Measurements from ENCODE around the gene FAM240B.

Gene FAM240B

DNA sequence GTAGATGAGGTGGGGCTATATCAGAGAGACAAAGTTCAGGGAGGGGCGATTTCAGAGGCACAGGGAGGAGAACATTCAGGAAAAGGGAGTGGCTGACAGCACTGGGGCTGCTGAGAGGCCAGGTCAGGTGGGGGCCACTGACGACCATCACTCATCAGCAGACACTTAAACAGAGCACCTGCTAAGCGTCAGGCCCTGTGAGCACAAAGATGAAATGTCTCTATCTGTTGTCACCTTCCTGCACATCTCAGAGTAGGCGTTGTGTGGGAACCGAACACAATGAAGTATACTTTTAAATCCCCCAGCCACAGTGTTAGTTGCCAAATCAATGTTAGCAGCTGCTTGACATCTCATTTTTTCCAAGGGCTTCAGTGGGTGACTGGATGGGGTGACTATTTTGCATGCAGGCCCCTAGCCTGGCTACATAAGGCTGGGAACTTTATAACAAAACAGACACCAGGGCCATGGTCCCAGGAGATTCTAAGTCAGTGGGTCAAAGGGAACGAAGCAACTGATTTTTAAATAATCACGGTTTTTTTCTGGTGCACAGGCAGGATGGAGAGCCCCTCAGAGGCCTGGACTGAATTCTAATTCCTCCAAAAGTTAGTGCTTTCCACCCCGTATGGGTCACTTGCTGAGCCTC, 68.4 kb downstream of the FAM240B start:
- TF ChIP-seq TAF1 (IDR thresholded peaks at IDR 0.05; ENCODE audit: borderline replicate concordance, insufficient read depth, low read length) = no peak
- no peak for TF ChIP-seq SIN3A (IDR thresholded peaks at IDR 0.05; ENCODE audit: borderline replicate concordance, insufficient read depth, low read length)
- no peak for TF ChIP-seq POLR2AphosphoS5 (IDR thresholded peaks at IDR 0.05; ENCODE audit: low read depth, low read length)
- TF ChIP-seq, protein P1, sequence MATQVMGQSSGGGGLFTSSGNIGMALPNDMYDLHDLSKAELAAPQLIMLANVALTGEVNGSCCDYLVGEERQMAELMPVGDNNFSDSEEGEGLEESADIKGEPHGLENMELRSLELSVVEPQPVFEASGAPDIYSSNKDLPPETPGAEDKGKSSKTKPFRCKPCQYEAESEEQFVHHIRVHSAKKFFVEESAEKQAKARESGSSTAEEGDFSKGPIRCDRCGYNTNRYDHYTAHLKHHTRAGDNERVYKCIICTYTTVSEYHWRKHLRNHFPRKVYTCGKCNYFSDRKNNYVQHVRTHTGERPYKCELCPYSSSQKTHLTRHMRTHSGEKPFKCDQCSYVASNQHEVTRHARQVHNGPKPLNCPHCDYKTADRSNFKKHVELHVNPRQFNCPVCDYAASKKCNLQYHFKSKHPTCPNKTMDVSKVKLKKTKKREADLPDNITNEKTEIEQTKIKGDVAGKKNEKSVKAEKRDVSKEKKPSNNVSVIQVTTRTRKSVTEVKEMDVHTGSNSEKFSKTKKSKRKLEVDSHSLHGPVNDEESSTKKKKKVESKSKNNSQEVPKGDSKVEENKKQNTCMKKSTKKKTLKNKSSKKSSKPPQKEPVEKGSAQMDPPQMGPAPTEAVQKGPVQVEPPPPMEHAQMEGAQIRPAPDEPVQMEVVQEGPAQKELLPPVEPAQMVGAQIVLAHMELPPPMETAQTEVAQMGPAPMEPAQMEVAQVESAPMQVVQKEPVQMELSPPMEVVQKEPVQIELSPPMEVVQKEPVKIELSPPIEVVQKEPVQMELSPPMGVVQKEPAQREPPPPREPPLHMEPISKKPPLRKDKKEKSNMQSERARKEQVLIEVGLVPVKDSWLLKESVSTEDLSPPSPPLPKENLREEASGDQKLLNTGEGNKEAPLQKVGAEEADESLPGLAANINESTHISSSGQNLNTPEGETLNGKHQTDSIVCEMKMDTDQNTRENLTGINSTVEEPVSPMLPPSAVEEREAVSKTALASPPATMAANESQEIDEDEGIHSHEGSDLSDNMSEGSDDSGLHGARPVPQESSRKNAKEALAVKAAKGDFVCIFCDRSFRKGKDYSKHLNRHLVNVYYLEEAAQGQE (IDR thresholded peaks at IDR 0.05; ENCODE audit: insufficient read depth in 1 of 2, low read depth in 2 of 2, low read length in 2 of 2) = no peak
- TF ChIP-seq FOXP2 (optimal IDR thresholded peaks at IDR 0.05; ENCODE audit: borderline replicate concordance, extremely low read depth, extremely low read length, insufficient read depth) = no peak

DNA sequence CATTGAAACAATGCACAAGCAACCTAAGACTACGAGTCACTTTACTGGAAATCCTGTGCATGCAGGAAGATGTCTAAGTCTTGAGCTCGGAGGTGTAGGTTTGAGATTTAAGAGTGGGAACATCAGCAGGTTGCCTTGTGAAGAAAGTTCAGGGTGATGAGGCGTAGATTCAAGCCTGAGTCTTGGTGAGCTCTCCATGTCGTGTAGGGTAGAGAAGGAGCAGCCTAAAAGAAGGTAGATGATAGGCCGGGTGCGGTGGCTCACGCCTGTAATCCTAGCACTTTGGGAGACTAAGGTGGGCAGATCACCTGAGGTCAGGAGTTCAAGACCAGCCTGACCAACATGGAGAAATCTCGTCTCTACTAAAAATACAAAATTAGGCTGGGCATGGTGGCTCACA, 69.4 kb downstream of the FAM240B start:
- TF ChIP-seq TAF1 (IDR thresholded peaks at IDR 0.05; ENCODE audit: borderline replicate concordance, insufficient read depth, low read length) (no peak), SIN3A (IDR thresholded peaks at IDR 0.05; ENCODE audit: borderline replicate concordance, insufficient read depth, low read length) (no peak), FOXP2 (optimal IDR thresholded peaks at IDR 0.05; ENCODE audit: borderline replicate concordance, extremely low read depth, extremely low read length, insufficient read depth) (no peak), POLR2AphosphoS5 (IDR thresholded peaks at IDR 0.05; ENCODE audit: low read depth, low read length) (no peak)
- TF ChIP-seq, protein P1 (IDR thresholded peaks at IDR 0.05; ENCODE audit: insufficient read depth in 1 of 2, low read depth in 2 of 2, low read length in 2 of 2) = no peak

DNA sequence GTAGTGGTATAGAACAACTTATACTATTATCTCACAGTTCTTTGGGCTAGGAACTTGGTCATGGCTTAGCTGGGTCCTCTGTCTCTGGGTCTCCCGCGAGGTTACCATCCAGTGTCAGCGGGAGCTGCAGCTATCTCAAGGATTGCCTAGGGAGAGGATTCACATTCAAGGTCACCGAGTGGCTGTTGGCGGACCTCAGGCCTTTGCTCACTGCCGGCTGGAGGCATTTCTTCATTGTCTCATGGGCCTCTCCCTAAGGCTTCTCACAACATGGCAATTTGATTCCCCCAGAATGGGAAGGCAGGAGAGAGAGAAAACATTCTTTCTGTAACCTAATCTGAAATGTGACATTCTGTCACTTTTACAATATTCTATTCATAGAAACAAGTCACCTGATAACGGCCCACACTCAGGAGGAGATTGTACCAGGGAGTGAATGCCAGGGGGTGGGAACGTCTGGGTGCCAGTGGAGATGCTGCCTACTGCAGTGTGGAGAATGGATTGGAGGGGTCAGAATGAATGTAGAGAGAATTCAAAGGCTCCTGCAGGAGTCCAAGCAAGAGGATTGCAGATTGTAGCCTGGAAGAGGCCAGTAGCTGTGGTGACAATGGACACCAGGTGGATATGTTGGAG, 70.1 kb downstream of the FAM240B start:
- TF ChIP-seq, protein P1 (IDR thresholded peaks at IDR 0.05; ENCODE audit: insufficient read depth in 1 of 2, low read depth in 2 of 2, low read length in 2 of 2) = no peak
- no peak for TF ChIP-seq TAF1 (IDR thresholded peaks at IDR 0.05; ENCODE audit: borderline replicate concordance, insufficient read depth, low read length)
- TF ChIP-seq POLR2AphosphoS5 (IDR thresholded peaks at IDR 0.05; ENCODE audit: low read depth, low read length) = no peak
- no peak for TF ChIP-seq SIN3A (IDR thresholded peaks at IDR 0.05; ENCODE audit: borderline replicate concordance, insufficient read depth, low read length)
- no peak for TF ChIP-seq FOXP2 (optimal IDR thresholded peaks at IDR 0.05; ENCODE audit: borderline replicate concordance, extremely low read depth, extremely low read length, insufficient read depth)

DNA sequence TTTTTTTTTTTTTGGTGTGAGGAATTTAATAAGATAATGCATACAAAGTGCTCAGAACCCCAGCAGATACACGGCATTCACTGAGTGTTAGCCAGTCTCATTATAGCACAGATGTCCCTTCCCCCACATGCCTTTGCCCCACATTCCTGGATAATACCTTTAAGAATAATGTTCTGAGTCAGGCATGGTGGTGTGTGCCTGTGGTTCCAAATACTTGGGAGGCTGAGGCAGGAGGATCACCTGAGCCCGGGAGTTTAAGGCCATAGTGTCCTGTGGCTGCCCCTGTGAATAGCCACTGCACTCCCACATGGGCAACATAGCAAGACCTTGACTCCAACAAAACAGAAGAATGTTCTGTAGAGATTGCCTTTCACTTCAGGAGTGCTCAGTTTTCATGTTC, 75.3 kb downstream of the FAM240B start:
- TF ChIP-seq SIN3A (IDR thresholded peaks at IDR 0.05; ENCODE audit: borderline replicate concordance, insufficient read depth, low read length) (no peak), FOXP2 (optimal IDR thresholded peaks at IDR 0.05; ENCODE audit: borderline replicate concordance, extremely low read depth, extremely low read length, insufficient read depth) (no peak), TAF1 (IDR thresholded peaks at IDR 0.05; ENCODE audit: borderline replicate concordance, insufficient read depth, low read length) (no peak), POLR2AphosphoS5 (IDR thresholded peaks at IDR 0.05; ENCODE audit: low read depth, low read length) (no peak)
- TF ChIP-seq, protein P1 (IDR thresholded peaks at IDR 0.05; ENCODE audit: insufficient read depth in 1 of 2, low read depth in 2 of 2, low read length in 2 of 2) = no peak

All from PFSK-1 (cell line).